Stomach (tissue), 9 donors: ENCODE measurements around the gene HDAC11. TPM values are rescaled to one million over a fixed set of nuclear protein-coding genes. Genes with fewer than 3 reads are reported as not detected.
A peak's percentile ranks its signal among the peaks of the same experiment; 100 is the strongest.
"Not testable (repeated sequence)": the region's sequence is repeated elsewhere in the genome, so short reads cannot be mapped to it uniquely, and the experiment has no call there.

ENCODE experiments used
- DNase-seq, 2 donors: peaks; one replicate each; pipeline versions ENCODE4 v3.0.0 to v3.0.0-alpha.2; 2013 to 2019
- H3K27ac ChIP-seq, 5 donors: fragments of 200-600 bp in 4 of 5; sonication (generic) in 4 of 5; one replicate each; pipeline ENCODE4 v1.5.1; 2013 to 2019; ENCODE audit warnings: mild to moderate bottlenecking in 1 of 5, moderate library complexity in 1 of 5
- H3K27me3 ChIP-seq, 3 donors: fragments of 200-600 bp; sonication (generic); one replicate each; pipeline ENCODE4 v1.5.1; 2017 to 2019; ENCODE audit warnings: mixed run types in 1 of 3
- H3K36me3 ChIP-seq, 4 donors: fragments of 200-600 bp; sonication (generic); 1 replicate in 3 of 4; 2 replicates in 1 of 4; pipeline ENCODE4 v1.5.1; 2016 to 2019
- H3K4me1 ChIP-seq, 4 donors: fragments of 200-600 bp; sonication (generic); one replicate each; pipeline ENCODE4 v1.5.1; 2016 to 2019
- H3K4me3 ChIP-seq, 4 donors: fragments of 200-600 bp; sonication (generic) in 3 of 4; one replicate each; pipeline ENCODE4 v1.5.1; 2016 to 2019; ENCODE audit warnings: mild to moderate bottlenecking in 1 of 4
- H3K9me3 ChIP-seq, 4 donors: fragments of 200-600 bp; sonication (generic); one replicate each; pipeline ENCODE4 v1.5.1; 2016 to 2019
- EP300 ChIP-seq: sonication (generic); formaldehyde crosslinking; IDR thresholded peaks from one replicate; pipeline ENCODE4 v1.6.1; 2017; ENCODE audit warnings: antibody characterized with exemption
- POLR2A ChIP-seq, 4 donors: fragments of 450-650 bp; IDR thresholded peaks; one replicate each; pipeline ENCODE4 v1.6.1; 2016; ENCODE audit warnings: antibody characterized with exemption in 4 of 4, control low read depth in 2 of 4, mild to moderate bottlenecking in 1 of 4, moderate library complexity in 1 of 4
- POLR2AphosphoS5 ChIP-seq, 3 donors: sonication (generic); formaldehyde crosslinking; IDR thresholded peaks; one replicate each; pipeline ENCODE4 v1.6.1; 2016; ENCODE audit warnings: antibody characterized with exemption in 3 of 3
- WGBS, 5 donors: extraction: QIAGEN DNeasy Blood & Tissue Kit in 3 of 5; methylation state at CpG; one replicate each; pipeline versions ENCODE4 v1.1.5 to v1.1.7; 2013 to 2018; 5-methylcytosine and 5-hydroxymethylcytosine counted together
- intact Hi-C: fragments of 100-400 bp; cut with DNase I; formaldehyde crosslinking; loops from one replicate; pipeline ENCODE4 v1.15.1; 2023; ENCODE audit warnings: low total_unique reads
- polyA plus RNA-seq, 3 donors: library from polyadenylated mRNA; stranded (reverse); fragments of 200-250 nt; gene quantifications; one replicate each; pipeline ENCODE4 v1.2.3, GENCODE V29; 2013
- total RNA-seq, 5 donors: library from RNA; depleted of rRNA; stranded (reverse); fragments of >200 nt; gene quantifications; one replicate each; pipeline versions ENCODE4 v1.1.0 to v1.2.3, GENCODE V29; 2014 to 2016
- TF ChIP-seq, protein P1 (sequence below), 7 experiments: fragments of 450-650 bp in 4 of 7; fragments of 200-600 bp in 3 of 7; sonication (generic) in 3 of 7; IDR thresholded peaks; one replicate each; pipeline ENCODE4 v1.5.1; 2016 to 2019; ENCODE audit warnings: antibody characterized with exemption in 7 of 7, control low read depth in 2 of 7, mild to moderate bottlenecking in 1 of 7
- donor health status: healthy with polysubstance abuse.
- donor health status: Bipolar disorder and iron deficiency.
- donor health status: healthy.

Gene HDAC11
- total and polyA plus RNA-seq, 8 donors, result 4.9 to 16.6 (median 15.4) TPM; not detected in 1

- no peak for DNase-seq
- Histone ChIP-seq H3K36me3 (peaks cover 3 to 45% (median 24%) of the 10 kb centered on the region in 4 donors), H3K4me1 (peaks cover 0 to 21% (median 12%) of the 10 kb centered on the region in 4 donors), H3K9me3 (no peaks in the 10 kb centered on the region), H3K27ac (no peak overlapping the region), H3K4me3 (no peak overlapping the region), H3K27me3 (no peaks in the 10 kb centered on the region)
- intact Hi-C loops, result loop anchor here (5.0 kb wide), 1 partner anchor 150 kb away; no protein-coding TSS in a partner anchor
- TF ChIP-seq POLR2A (IDR thresholded peaks at IDR 0.05) (no peak), POLR2AphosphoS5 (IDR thresholded peaks at IDR 0.05) (no peak), EP300 (no peak)
- TF ChIP-seq, protein P1, sequence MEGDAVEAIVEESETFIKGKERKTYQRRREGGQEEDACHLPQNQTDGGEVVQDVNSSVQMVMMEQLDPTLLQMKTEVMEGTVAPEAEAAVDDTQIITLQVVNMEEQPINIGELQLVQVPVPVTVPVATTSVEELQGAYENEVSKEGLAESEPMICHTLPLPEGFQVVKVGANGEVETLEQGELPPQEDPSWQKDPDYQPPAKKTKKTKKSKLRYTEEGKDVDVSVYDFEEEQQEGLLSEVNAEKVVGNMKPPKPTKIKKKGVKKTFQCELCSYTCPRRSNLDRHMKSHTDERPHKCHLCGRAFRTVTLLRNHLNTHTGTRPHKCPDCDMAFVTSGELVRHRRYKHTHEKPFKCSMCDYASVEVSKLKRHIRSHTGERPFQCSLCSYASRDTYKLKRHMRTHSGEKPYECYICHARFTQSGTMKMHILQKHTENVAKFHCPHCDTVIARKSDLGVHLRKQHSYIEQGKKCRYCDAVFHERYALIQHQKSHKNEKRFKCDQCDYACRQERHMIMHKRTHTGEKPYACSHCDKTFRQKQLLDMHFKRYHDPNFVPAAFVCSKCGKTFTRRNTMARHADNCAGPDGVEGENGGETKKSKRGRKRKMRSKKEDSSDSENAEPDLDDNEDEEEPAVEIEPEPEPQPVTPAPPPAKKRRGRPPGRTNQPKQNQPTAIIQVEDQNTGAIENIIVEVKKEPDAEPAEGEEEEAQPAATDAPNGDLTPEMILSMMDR (IDR thresholded peaks at IDR 0.05), result no peak
- WGBS, 5 donors, result 79 to 90% (median 83%) methylated on average over 2 of the region's 2 CpGs
Observed at GRCh38 chr3:13497386-13497785, 17.3 kb downstream of the HDAC11 start.

GRCh38 chr3:13498354-13499060 is 18.4 kb downstream of the HDAC11 start:
- no peak overlapping the region for H3K27ac ChIP-seq
- intact Hi-C loops, result loop anchor here (5.0 kb wide), 1 partner anchor 149 kb away; no protein-coding TSS in a partner anchor
- H3K4me3 ChIP-seq, result no peak overlapping the region
- no peaks in the 10 kb centered on the region for H3K27me3 ChIP-seq
- DNase-seq, result no peak
- H3K4me1 ChIP-seq, result peaks cover 0 to 21% (median 12%) of the 10 kb centered on the region in 4 donors
- 76 to 86% (median 81%) methylated on average over 9 to 14 of the region's 14 CpGs for WGBS, 5 donors
- H3K36me3 ChIP-seq, result peaks cover 2 to 45% (median 27%) of the 10 kb centered on the region in 4 donors
- no peaks in the 10 kb centered on the region for H3K9me3 ChIP-seq
- no peak for TF ChIP-seq POLR2A (IDR thresholded peaks at IDR 0.05)
- no peak for TF ChIP-seq EP300
- no peak for TF ChIP-seq POLR2AphosphoS5 (IDR thresholded peaks at IDR 0.05)
- TF ChIP-seq, protein P1 (IDR thresholded peaks at IDR 0.05), result no peak

- not testable (repeated sequence) for H3K27me3 ChIP-seq, H3K4me3 ChIP-seq, H3K9me3 ChIP-seq, H3K27ac ChIP-seq, DNase-seq
- H3K36me3 ChIP-seq, result peaks cover 0 to 46% (median 27%) of the 10 kb centered on the region in 4 donors
- H3K4me1 ChIP-seq, result peaks cover 0 to 18% (median 12%) of the 10 kb centered on the region in 4 donors
- 94 to 96% (median 94%) methylated on average over 11 of the region's 11 CpGs for WGBS, 5 donors
- intact Hi-C loops, result loop anchor here (5.0 kb wide), 1 partner anchor 148 kb away; no protein-coding TSS in a partner anchor
Observed at GRCh38 chr3:13499246-13499645, 19.1 kb downstream of the HDAC11 start.

- intact Hi-C loops, result no loop called here
- no peak for DNase-seq
Observed at GRCh38 chr3:13500133-13500885, 20.2 kb downstream of the HDAC11 start.

More at GRCh38 chr3:13500133-13500885, 20.2 kb downstream of the HDAC11 start:
- WGBS, 5 donors, result 83 to 100% (median 86%) methylated on average over 1 to 15 of the region's 15 CpGs
- H3K36me3 ChIP-seq, result peaks cover 0 to 57% (median 35%) of the 10 kb centered on the region in 4 donors
- peaks cover 0 to 13% (median 8%) of the 10 kb centered on the region in 4 donors for H3K4me1 ChIP-seq
- TF ChIP-seq POLR2A (IDR thresholded peaks at IDR 0.05) (no peak), EP300 (no peak), POLR2AphosphoS5 (IDR thresholded peaks at IDR 0.05) (no peak)
- TF ChIP-seq, protein P1 (IDR thresholded peaks at IDR 0.05), result peak in 2 of 7 experiments; percentile 14 to 33
- H3K27me3 ChIP-seq, result no peaks in the 10 kb centered on the region
- H3K4me3 ChIP-seq, result no peak overlapping the region
- no peaks in the 10 kb centered on the region for H3K9me3 ChIP-seq
- H3K27ac ChIP-seq, result no peak overlapping the region
